Activated CD8-positive, alpha-beta T cell treated with anti-CD3 and anti-CD28 coated beads for 36 hours (primary cell): ENCODE results near the gene RBMS2. TPM values are rescaled to one million over a fixed set of nuclear protein-coding genes. Genes with fewer than 3 reads are reported as not detected.

ENCODE experiments used
- ATAC-seq: fragments of 200-7000 bp; cut with Tn5 transposase; one replicate; pipeline ENCODE4 v1.10.0; 2021; ENCODE audit warnings: mild to moderate bottlenecking, moderate library complexity
- CTCF ChIA-PET: fragments of 350-600 bp; sonication (Branson Sonifier 250); formaldehyde crosslinking; loops from one replicate; lab custom pipeline; 2021; ENCODE audit warnings: antibody characterized with exemption; lab: Charles Lee
- POLR2A ChIA-PET: fragments of 350-600 bp; sonication (Branson Sonifier 250); formaldehyde crosslinking; loops from one replicate; lab custom pipeline; 2021; ENCODE audit warnings: antibody characterized with exemption; lab: Charles Lee
- DNase-seq: peaks from one replicate; pipeline ENCODE4 v3.0.0-alpha.2; 2020
- H3K27ac Mint-ChIP-seq: one replicate; pipeline ENCODE4 v1.8.0; 2021; ENCODE audit warnings: mild to moderate bottlenecking, mixed read lengths
- H3K27me3 Mint-ChIP-seq: one replicate; pipeline ENCODE4 v1.8.0; 2021; ENCODE audit warnings: mixed read lengths
- H3K36me3 Mint-ChIP-seq: one replicate; pipeline ENCODE4 v1.8.0; 2021; ENCODE audit warnings: low read depth, mixed read lengths
- H3K4me1 Mint-ChIP-seq: one replicate; pipeline ENCODE4 v1.8.0; 2021; ENCODE audit warnings: low read depth, mixed read lengths
- H3K4me3 Mint-ChIP-seq: one replicate; pipeline ENCODE4 v1.8.0; 2021; ENCODE audit warnings: mild to moderate bottlenecking, moderate library complexity, mixed read lengths
- H3K9me3 Mint-ChIP-seq: one replicate; pipeline ENCODE4 v1.8.0; 2021; ENCODE audit warnings: mixed read lengths
- intact Hi-C: fragments of 100-400 bp; cut with micrococcal nuclease; formaldehyde crosslinking; loops from one replicate; pipeline ENCODE4 v1.10.0; 2022
- total RNA-seq, 2 experiments: library from RNA; stranded (reverse); gene quantifications; one replicate each; pipeline ENCODE4 v1.2.3, GENCODE V29; 2021
- TF ChIP-seq, protein P1 (sequence below): fragments of 200-600 bp; IDR thresholded peaks from one replicate; pipeline ENCODE4 v1.8.0; 2022; ENCODE audit warnings: antibody characterized with exemption, mild to moderate bottlenecking

The RBMS2 gene
- total RNA-seq, 2 experiments from 2014 or later = 2.8 to 3.1 TPM

GRCh38 chr12:56593909-56594621 is 72.4 kb downstream of the RBMS2 start:
- ATAC-seq (peak; percentile 85), DNase-seq (peak; percentile 78)
- intact Hi-C loops = loop anchor here (1.0 kb wide), 1 partner anchor 81 kb away; no protein-coding TSS in a partner anchor
- TF ChIP-seq, protein P1, sequence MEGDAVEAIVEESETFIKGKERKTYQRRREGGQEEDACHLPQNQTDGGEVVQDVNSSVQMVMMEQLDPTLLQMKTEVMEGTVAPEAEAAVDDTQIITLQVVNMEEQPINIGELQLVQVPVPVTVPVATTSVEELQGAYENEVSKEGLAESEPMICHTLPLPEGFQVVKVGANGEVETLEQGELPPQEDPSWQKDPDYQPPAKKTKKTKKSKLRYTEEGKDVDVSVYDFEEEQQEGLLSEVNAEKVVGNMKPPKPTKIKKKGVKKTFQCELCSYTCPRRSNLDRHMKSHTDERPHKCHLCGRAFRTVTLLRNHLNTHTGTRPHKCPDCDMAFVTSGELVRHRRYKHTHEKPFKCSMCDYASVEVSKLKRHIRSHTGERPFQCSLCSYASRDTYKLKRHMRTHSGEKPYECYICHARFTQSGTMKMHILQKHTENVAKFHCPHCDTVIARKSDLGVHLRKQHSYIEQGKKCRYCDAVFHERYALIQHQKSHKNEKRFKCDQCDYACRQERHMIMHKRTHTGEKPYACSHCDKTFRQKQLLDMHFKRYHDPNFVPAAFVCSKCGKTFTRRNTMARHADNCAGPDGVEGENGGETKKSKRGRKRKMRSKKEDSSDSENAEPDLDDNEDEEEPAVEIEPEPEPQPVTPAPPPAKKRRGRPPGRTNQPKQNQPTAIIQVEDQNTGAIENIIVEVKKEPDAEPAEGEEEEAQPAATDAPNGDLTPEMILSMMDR = peak; percentile 87
- no peaks in the 10 kb centered on the region for H3K27me3 Mint-ChIP-seq
- CTCF ChIA-PET = interaction anchor here (0.6 to 4.9 kb wide), 27 partner anchors 10 to 145 kb away, joined by 3 to 72 read pairs (median 4); partner anchors contain the start of genes BAZ2A, RBMS2 and TIMELESS
- no peaks in the 10 kb centered on the region for H3K9me3 Mint-ChIP-seq
- POLR2A ChIA-PET = interaction anchor here (0.6 to 1.7 kb wide), 2 partner anchors 12 to 80 kb away, joined by 3 read pairs; no protein-coding TSS in a partner anchor
- no peak overlapping the region for H3K4me3 Mint-ChIP-seq
- peaks cover 8% of the 10 kb centered on the region for H3K36me3 Mint-ChIP-seq
- no peak overlapping the region for H3K27ac Mint-ChIP-seq
- H3K4me1 Mint-ChIP-seq = peaks cover 6% of the 10 kb centered on the region

DNA sequence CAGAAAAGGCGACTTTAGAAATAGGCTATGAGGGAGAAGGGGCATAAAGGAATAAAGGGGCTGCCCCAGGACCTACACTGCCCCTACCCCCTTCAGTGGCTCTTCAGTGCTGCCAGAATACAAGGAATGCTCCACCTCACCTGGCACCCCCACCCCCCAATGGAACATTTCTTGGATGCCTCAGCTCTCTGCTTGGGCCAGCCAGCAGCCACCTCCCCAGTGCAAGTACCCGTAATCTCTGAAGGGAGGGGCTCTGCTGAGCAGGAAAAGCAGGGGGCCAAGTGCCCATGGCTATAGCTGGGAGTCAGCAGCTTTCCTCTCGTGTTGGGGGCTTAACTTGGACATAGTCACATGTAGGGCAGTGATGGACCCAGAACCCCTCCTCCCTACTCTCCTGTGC is 75.2 kb downstream of the RBMS2 start:
- Mint-ChIP-seq H3K4me3 (no peak overlapping the region), H3K9me3 (no peaks in the 10 kb centered on the region), H3K27me3 (no peaks in the 10 kb centered on the region), H3K4me1 (peaks cover 6% of the 10 kb centered on the region), H3K27ac (peak overlapping the region; percentile 37), H3K36me3 (peaks cover 32% of the 10 kb centered on the region)
- POLR2A ChIA-PET = no interaction called here
- no peak for ATAC-seq
- TF ChIP-seq, protein P1 = no peak
- CTCF ChIA-PET = interaction anchor here (3.8 to 4.9 kb wide), 3 partner anchors 16 to 82 kb away, joined by 13 to 72 read pairs (median 16); no protein-coding TSS in a partner anchor
- DNase-seq = no peak
- intact Hi-C loops = no loop called here

- POLR2A ChIA-PET = no interaction called here
- no peak overlapping the region for H3K4me3 Mint-ChIP-seq
- intact Hi-C loops = no loop called here
- no peaks in the 10 kb centered on the region for H3K9me3 Mint-ChIP-seq
- CTCF ChIA-PET = no interaction called here
- peaks cover 6% of the 10 kb centered on the region for H3K4me1 Mint-ChIP-seq
- H3K27me3 Mint-ChIP-seq = no peaks in the 10 kb centered on the region
- H3K27ac Mint-ChIP-seq = no peak overlapping the region
- TF ChIP-seq, protein P1 = no peak
- peaks cover 47% of the 10 kb centered on the region for H3K36me3 Mint-ChIP-seq
- ATAC-seq (no peak), DNase-seq (no peak)
Observed at GRCh38 chr12:56599041-56599440, 77.4 kb downstream of the RBMS2 start.

DNA sequence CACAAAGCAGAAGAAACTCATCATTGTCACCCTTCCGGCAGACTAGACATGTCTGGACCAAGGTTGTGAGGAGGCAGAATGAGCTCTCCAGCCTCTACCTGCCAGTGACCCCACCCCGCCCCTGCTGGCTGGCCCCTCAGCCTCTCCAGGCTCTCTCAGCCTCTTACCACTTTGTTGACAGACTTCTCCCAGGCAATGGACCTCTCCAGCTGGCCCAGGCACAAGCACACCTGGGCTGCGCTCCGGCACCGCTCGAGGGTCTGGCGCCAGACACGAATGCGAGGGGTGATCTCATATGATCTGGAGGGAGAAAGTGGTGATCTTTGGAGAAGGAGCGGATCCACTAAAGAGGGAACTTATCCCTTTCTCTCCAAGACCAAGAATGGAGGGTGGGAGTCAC is 78.2 kb downstream of the RBMS2 start:
- ChIA-PET CTCF (no interaction called here), POLR2A (no interaction called here)
- no peak for ATAC-seq
- Mint-ChIP-seq H3K36me3 (peaks cover 54% of the 10 kb centered on the region), H3K27ac (no peak overlapping the region), H3K27me3 (no peaks in the 10 kb centered on the region), H3K4me1 (peaks cover 6% of the 10 kb centered on the region), H3K4me3 (no peak overlapping the region), H3K9me3 (no peaks in the 10 kb centered on the region)
- TF ChIP-seq, protein P1 = no peak
- no peak for DNase-seq
- intact Hi-C loops = no loop called here

- Mint-ChIP-seq H3K36me3 (peaks cover 59% of the 10 kb centered on the region), H3K4me1 (peaks cover 6% of the 10 kb centered on the region), H3K27ac (no peak overlapping the region), H3K9me3 (no peaks in the 10 kb centered on the region), H3K4me3 (no peak overlapping the region), H3K27me3 (no peaks in the 10 kb centered on the region)
- DNase-seq (no peak), ATAC-seq (no peak)
- TF ChIP-seq, protein P1 = no peak
- intact Hi-C loops = no loop called here
- CTCF ChIA-PET = interaction anchor here (0.7 to 3.2 kb wide), 8 partner anchors 10 to 137 kb away, joined by 3 to 19 read pairs (median 4); no protein-coding TSS in a partner anchor
- POLR2A ChIA-PET = no interaction called here
Observed at GRCh38 chr12:56600753-56601152, 79.1 kb downstream of the RBMS2 start.
